Astrocyte of the cerebellum (primary cell): ENCODE measurements around the gene IGF1R.

Experiments
- DNase-seq: peaks from one replicate; pipeline ENCODE4 v3.0.0-alpha.2; 2011; ENCODE audit warnings: low read depth
- H3K4me3 ChIP-seq: 2 replicates; pipeline ENCODE4 v1.5.1; 2011; ENCODE audit warnings: mild to moderate bottlenecking, low read depth, low read length, moderate library complexity
- in situ Hi-C: cut with HindIII; loops from 2 replicates; pipeline ENCODE4 v1.10.0; 2017; ENCODE audit warnings: low sequenced_read_pairs
- TF ChIP-seq, protein P1 (sequence below): IDR thresholded peaks from 2 replicates; pipeline ENCODE4 v1.5.1; 2012; ENCODE audit warnings: low read length, low read depth, moderate library complexity, mild to moderate bottlenecking; ENCODE audit errors: missing control alignments

Gene IGF1R

GRCh38 chr15:98844261-98844660, 195.9 kb downstream of the IGF1R start:
- DNase-seq, result no peak
- H3K4me3 ChIP-seq, result no peak overlapping the region
- TF ChIP-seq, protein P1, sequence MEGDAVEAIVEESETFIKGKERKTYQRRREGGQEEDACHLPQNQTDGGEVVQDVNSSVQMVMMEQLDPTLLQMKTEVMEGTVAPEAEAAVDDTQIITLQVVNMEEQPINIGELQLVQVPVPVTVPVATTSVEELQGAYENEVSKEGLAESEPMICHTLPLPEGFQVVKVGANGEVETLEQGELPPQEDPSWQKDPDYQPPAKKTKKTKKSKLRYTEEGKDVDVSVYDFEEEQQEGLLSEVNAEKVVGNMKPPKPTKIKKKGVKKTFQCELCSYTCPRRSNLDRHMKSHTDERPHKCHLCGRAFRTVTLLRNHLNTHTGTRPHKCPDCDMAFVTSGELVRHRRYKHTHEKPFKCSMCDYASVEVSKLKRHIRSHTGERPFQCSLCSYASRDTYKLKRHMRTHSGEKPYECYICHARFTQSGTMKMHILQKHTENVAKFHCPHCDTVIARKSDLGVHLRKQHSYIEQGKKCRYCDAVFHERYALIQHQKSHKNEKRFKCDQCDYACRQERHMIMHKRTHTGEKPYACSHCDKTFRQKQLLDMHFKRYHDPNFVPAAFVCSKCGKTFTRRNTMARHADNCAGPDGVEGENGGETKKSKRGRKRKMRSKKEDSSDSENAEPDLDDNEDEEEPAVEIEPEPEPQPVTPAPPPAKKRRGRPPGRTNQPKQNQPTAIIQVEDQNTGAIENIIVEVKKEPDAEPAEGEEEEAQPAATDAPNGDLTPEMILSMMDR, result no peak
- in situ Hi-C loops, result no loop called here

GRCh38 chr15:98845138-98845884, 197.0 kb downstream of the IGF1R start:
- no peak for DNase-seq
- in situ Hi-C loops, result no loop called here
- no peak overlapping the region for H3K4me3 ChIP-seq
- TF ChIP-seq, protein P1, result no peak

- TF ChIP-seq, protein P1, result peak; percentile 84
- in situ Hi-C loops, result no loop called here
- H3K4me3 ChIP-seq, result no peak overlapping the region
- no peak for DNase-seq
Observed at GRCh38 chr15:98850961-98851572, 202.7 kb downstream of the IGF1R start.

- in situ Hi-C loops, result no loop called here
- TF ChIP-seq, protein P1, result no peak
- peak overlapping the region; percentile 54 for H3K4me3 ChIP-seq
- peak; percentile 89 for DNase-seq
Observed at GRCh38 chr15:98853161-98853560, 204.8 kb downstream of the IGF1R start.

DNA sequence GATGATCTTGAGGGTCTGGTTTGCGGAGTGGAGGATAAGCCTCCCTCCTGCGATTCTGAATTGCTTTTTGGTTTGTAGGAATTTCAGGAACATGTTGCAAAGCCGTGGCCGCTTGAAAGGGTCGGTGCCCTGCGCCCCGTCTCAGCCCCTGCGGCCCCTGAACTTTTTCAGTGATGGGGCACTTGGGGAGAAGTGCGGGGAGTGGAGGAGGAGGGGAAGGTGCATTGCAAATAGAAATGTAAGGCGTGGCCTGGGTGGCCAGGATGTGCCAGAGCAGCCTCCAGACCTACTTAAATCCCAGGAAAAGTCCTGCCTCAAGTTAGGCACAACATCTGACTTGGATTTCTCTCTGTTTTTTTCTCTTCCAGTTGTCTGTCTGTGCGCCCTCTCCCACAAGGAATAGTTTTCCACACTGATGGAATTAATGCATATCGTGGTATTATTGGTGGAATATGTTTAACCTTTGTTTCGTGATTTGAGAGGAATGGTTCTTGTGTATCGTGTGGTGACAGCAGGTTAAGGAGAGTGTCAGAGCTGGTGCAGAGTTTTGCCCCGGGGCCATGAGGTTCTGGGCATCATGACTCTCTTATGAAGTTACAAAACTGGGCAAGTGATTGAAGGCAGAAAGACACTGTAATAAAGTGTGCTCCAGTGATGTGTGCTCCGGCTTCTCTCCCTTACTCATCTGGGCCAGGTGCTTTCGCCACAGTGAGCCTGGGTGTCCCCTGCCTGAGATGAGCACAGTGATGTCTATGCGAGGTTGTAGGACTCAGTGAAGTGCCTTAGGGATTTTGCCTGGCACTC, 205.5 kb downstream of the IGF1R start:
- peak overlapping the region; percentile 54 for H3K4me3 ChIP-seq
- in situ Hi-C loops, result no loop called here
- DNase-seq, result no peak
- TF ChIP-seq, protein P1, result no peak

- no peak for DNase-seq
- TF ChIP-seq, protein P1, result no peak
- no peak overlapping the region for H3K4me3 ChIP-seq
- in situ Hi-C loops, result no loop called here
Observed at GRCh38 chr15:98854496-98854895, 206.2 kb downstream of the IGF1R start.
